OCI-LY3 (cell line): ENCODE results near the gene RLF.

Experiments
- CTCF ChIP-seq: fragments of 200-600, 300-600 bp; sonication (generic); IDR thresholded peaks from 2 replicates; pipeline ENCODE4 v1.5.1; 2014; ENCODE audit warnings: antibody characterized with exemption, low read length, low read depth
- EZH2phosphoT487 ChIP-seq: fragments of 200-600 bp; shearing (Covaris generic); IDR thresholded peaks from 2 replicates; pipeline ENCODE4 v1.6.1; 2018; ENCODE audit warnings: antibody characterized with exemption, mixed run types, low read depth

- TF ChIP-seq CTCF = no peak
- TF ChIP-seq EZH2phosphoT487 = no peak
Observed at GRCh38 chr1:40141878-40142535, 19.2 kb upstream of the RLF start.
